Measurements from ENCODE around the gene GOLGA8M.
"Not testable (repeated sequence)": the region's sequence is repeated elsewhere in the genome, so short reads cannot be mapped to it uniquely, and the experiment has no call there.

Gene GOLGA8M

GRCh38 chr15:28660750-28661149 lies 51.5 kb downstream of the GOLGA8M start:
- DNase-seq (ENCODE audit: low read depth), result not testable (repeated sequence)

GRCh38 chr15:28656018-28656360 lies 56.2 kb downstream of the GOLGA8M start:
- DNase-seq (ENCODE audit: low read depth), result not testable (repeated sequence)

- not testable (repeated sequence) for DNase-seq (ENCODE audit: low read depth)
Measured at GRCh38 chr15:28655329-28656017, 56.7 kb downstream of the GOLGA8M start.

GRCh38 chr15:28654194-28654593 lies 58.0 kb downstream of the GOLGA8M start:
- DNase-seq (ENCODE audit: low read depth), result not testable (repeated sequence)

GRCh38 chr15:28652538-28652937 lies 59.7 kb downstream of the GOLGA8M start:
- DNase-seq (ENCODE audit: low read depth), result not testable (repeated sequence)
